Islet of Langerhans (tissue), 1 donor: ENCODE data around the gene USP17L26.
"Not testable (repeated sequence)": the region's sequence is repeated elsewhere in the genome, so short reads cannot be mapped to it uniquely, and the experiment has no call there.

Source experiments
- FAIRE-seq: peaks from one replicate; lab custom pipeline; 2011; peaks lifted over from hg19 to GRCh38; lab: Jason Lieb, UNC

The USP17L26 gene, protein sequence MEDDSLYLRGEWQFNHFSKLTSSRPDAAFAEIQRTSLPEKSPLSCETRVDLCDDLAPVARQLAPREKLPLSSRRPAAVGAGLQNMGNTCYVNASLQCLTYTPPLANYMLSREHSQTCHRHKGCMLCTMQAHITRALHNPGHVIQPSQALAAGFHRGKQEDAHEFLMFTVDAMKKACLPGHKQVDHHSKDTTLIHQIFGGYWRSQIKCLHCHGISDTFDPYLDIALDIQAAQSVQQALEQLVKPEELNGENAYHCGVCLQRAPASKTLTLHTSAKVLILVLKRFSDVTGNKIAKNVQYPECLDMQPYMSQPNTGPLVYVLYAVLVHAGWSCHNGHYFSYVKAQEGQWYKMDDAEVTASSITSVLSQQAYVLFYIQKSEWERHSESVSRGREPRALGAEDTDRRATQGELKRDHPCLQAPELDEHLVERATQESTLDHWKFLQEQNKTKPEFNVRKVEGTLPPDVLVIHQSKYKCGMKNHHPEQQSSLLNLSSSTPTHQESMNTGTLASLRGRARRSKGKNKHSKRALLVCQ

DNA sequence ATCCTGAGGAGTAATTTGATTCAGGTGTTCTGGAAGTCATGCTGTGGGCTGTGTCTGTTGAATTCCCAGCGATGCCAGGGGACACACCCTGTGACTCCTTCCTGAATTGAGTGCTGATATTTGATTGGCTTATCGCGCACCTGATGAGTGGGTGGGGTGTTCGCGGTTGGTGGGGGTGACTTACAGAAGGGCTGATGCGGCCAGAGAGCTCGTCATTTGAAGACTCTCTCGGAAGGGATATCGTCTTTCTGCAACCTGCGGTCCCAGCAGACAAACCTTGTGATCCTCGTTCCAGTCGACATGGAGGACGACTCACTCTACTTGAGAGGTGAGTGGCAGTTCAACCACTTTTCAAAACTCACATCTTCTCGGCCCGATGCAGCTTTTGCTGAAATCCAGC is at the start of gene USP17L26:
USP17L26 (plus strand) TSS at position 301 of the 400 bp plus-strand sequence; CDS start at position 301, 0 bp downstream.
- not testable (repeated sequence) for FAIRE-seq

DNA sequence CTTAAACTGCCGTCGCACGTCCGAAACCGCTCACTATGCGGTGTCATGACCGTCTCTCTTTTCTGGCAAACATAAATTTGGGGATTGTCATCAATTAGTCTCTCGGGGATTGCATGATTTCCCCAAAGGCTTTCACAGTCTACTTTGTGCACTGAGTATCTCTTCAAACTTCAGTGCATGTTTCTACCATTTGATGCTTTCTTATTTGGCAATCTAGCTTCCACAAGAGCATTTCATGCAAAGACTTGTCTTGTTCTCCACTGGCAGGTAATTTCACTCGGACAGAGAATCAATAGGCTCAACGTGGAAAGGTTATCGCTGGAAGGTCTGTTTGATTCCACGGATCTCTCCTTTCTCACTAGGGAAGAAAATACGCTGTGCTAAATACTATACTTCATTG is 10.3 kb upstream of the USP17L26 start:
- FAIRE-seq: not testable (repeated sequence)

DNA sequence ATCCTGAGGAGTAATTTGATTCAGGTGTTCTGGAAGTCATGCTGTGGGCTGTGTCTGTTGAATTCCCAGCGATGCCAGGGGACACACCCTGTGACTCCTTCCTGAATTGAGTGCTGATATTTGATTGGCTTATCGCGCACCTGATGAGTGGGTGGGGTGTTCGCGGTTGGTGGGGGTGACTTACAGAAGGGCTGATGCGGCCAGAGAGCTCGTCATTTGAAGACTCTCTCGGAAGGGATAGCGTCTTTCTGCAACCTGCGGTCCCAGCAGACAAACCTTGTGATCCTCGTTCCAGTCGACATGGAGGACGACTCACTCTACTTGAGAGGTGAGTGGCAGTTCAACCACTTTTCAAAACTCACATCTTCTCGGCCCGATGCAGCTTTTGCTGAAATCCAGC is 9.6 kb upstream of the USP17L26 start, which contains the start of gene USP17L24:
USP17L24 (plus strand) TSS at position 301 of the 400 bp plus-strand sequence; CDS start at position 301, 0 bp downstream.
- FAIRE-seq: not testable (repeated sequence)

DNA sequence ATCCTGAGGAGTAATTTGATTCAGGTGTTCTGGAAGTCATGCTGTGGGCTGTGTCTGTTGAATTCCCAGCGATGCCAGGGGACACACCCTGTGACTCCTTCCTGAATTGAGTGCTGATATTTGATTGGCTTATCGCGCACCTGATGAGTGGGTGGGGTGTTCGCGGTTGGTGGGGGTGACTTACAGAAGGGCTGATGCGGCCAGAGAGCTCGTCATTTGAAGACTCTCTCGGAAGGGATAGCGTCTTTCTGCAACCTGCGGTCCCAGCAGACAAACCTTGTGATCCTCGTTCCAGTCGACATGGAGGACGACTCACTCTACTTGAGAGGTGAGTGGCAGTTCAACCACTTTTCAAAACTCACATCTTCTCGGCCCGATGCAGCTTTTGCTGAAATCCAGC is 4.8 kb upstream of the USP17L26 start, which contains the start of gene USP17L25:
USP17L25 (plus strand) TSS at position 301 of the 400 bp plus-strand sequence; CDS start at position 301, 0 bp downstream.
- not testable (repeated sequence) for FAIRE-seq

DNA sequence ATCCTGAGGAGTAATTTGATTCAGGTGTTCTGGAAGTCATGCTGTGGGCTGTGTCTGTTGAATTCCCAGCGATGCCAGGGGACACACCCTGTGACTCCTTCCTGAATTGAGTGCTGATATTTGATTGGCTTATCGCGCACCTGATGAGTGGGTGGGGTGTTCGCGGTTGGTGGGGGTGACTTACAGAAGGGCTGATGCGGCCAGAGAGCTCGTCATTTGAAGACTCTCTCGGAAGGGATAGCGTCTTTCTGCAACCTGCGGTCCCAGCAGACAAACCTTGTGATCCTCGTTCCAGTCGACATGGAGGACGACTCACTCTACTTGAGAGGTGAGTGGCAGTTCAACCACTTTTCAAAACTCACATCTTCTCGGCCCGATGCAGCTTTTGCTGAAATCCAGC is 4.6 kb downstream of the USP17L26 start, which contains the start of gene USP17L5:
USP17L5 (plus strand) TSS at position 301 of the 400 bp plus-strand sequence; CDS start at position 301, 0 bp downstream.
- not testable (repeated sequence) for FAIRE-seq

DNA sequence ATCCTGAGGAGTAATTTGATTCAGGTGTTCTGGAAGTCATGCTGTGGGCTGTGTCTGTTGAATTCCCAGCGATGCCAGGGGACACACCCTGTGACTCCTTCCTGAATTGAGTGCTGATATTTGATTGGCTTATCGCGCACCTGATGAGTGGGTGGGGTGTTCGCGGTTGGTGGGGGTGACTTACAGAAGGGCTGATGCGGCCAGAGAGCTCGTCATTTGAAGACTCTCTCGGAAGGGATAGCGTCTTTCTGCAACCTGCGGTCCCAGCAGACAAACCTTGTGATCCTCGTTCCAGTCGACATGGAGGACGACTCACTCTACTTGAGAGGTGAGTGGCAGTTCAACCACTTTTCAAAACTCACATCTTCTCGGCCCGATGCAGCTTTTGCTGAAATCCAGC is 9.4 kb downstream of the USP17L26 start, which contains the start of gene USP17L27:
USP17L27 (plus strand) TSS at position 301 of the 400 bp plus-strand sequence; CDS start at position 301, 0 bp downstream.
- not testable (repeated sequence) for FAIRE-seq

DNA sequence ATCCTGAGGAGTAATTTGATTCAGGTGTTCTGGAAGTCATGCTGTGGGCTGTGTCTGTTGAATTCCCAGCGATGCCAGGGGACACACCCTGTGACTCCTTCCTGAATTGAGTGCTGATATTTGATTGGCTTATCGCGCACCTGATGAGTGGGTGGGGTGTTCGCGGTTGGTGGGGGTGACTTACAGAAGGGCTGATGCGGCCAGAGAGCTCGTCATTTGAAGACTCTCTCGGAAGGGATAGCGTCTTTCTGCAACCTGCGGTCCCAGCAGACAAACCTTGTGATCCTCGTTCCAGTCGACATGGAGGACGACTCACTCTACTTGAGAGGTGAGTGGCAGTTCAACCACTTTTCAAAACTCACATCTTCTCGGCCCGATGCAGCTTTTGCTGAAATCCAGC is 14.1 kb downstream of the USP17L26 start, which contains the start of gene USP17L28:
USP17L28 (plus strand) TSS at position 301 of the 400 bp plus-strand sequence; CDS start at position 301, 0 bp downstream.
- not testable (repeated sequence) for FAIRE-seq

DNA sequence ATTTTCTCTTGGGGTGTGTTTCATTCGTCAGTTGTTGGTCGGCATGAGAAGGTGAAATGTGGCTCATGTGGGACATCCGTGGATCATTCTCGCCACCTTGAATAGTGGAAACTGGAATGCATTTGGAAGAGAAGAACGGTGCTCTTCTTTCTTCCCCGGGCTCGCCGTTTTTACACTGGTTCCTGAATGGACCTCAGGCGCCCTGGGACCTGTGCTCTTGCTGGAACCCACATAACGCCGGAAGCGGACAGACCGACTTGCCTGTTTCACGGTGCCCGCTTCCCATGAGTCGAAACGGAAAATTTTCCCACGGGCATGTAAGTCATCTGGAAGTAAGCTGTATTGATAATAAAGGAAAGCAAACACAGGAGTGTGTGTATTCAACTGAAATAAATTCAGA is 16.4 kb downstream of the USP17L26 start:
- not testable (repeated sequence) for FAIRE-seq

DNA sequence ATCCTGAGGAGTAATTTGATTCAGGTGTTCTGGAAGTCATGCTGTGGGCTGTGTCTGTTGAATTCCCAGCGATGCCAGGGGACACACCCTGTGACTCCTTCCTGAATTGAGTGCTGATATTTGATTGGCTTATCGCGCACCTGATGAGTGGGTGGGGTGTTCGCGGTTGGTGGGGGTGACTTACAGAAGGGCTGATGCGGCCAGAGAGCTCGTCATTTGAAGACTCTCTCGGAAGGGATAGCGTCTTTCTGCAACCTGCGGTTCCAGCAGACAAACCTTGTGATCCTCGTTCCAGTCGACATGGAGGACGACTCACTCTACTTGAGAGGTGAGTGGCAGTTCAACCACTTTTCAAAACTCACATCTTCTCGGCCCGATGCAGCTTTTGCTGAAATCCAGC is 18.9 kb downstream of the USP17L26 start, which contains the start of gene USP17L29:
USP17L29 (plus strand) TSS at position 301 of the 400 bp plus-strand sequence; CDS start at position 301, 0 bp downstream.
- FAIRE-seq: not testable (repeated sequence)

DNA sequence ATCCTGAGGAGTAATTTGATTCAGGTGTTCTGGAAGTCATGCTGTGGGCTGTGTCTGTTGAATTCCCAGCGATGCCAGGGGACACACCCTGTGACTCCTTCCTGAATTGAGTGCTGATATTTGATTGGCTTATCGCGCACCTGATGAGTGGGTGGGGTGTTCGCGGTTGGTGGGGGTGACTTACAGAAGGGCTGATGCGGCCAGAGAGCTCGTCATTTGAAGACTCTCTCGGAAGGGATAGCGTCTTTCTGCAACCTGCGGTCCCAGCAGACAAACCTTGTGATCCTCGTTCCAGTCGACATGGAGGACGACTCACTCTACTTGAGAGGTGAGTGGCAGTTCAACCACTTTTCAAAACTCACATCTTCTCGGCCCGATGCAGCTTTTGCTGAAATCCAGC is 28.4 kb downstream of the USP17L26 start, which contains the start of gene USP17L30:
USP17L30 (plus strand) TSS at position 301 of the 400 bp plus-strand sequence; CDS start at position 301, 0 bp downstream.
- not testable (repeated sequence) for FAIRE-seq

DNA sequence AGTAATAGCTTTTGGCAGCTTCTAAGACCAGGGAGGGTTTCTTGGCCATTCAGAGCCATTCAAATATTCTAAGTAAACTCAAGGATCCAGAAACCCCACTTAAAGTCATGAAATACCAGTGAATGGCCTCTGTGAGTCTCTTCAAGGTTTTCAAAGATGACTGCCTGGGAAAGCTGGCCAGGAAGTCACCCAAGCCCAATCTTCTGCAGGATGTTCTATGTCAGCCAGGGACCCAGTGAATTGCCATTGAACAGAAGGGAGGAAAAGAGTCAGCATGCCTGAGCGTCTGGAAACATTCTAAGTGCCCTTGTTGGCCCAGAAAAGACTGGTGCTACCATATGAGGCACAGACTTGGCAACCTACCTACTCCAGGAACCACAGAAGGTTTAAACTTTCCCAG is 45.4 kb downstream of the USP17L26 start:
- not testable (repeated sequence) for FAIRE-seq

DNA sequence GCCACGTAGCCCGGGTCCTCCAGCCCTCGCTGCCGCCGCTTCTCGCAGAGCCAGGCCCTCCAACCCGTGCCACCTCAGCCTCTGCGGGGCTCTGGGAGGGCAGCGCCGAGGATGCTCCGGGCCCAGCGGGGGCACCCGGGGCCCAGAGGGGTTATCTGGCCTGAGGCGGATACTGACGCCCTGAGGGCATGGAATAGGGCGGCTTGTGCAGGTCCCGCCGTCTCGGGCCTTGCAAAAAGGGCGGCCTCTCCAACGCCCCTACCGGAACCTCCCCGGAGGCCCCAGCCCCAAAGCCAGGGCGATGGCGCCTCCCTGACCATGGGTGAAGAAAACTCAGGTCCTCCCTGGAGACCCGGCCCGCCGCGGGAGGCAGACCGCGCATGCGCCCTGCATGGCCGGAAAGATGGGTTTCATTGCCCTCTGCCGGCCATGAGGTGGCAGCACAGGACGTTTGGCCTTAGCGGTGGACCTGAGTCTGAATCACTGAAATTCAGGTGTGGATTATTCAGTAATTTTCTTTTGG is 46.6 kb downstream of the USP17L26 start:
- FAIRE-seq: not testable (repeated sequence)

DNA sequence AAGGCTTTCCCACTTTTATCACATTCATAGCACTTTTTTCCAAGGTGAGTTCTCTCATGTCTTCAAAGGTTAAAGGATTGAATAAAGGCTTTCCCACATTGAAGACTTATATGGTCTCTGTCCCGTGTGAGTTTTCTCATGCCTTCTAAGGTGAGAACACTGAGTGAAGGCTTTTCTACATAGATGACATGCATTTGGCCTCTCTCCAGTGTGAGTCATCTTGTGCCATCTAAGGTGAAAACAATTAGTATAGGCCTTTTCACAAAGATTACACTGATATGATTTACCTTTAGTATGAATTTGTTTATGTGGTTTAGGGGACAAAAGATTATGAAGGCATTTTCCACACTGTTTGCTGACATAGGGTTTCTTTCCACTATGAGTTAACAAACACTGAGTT is 49.7 kb downstream of the USP17L26 start:
- FAIRE-seq: no peak
